D341Med (cell line): Measurements from ENCODE around the gene MOV10.

Experiments used
- DNase-seq: peaks from one replicate; pipeline ENCODE4 v3.0.0; 2012; ENCODE audit warnings: low spot score

Gene MOV10

GRCh38 chr1:112674986-112675727 is 698 bp downstream of the MOV10 start:
- peak; percentile 76 for DNase-seq

GRCh38 chr1:112675728-112676381 is 1.4 kb downstream of the MOV10 start:
- DNase-seq, result no peak

GRCh38 chr1:112676543-112676942 is 2.1 kb downstream of the MOV10 start:
- DNase-seq, result no peak

- no peak for DNase-seq
These were observed 3.0 kb downstream of the MOV10 start for GRCh38 chr1:112677501-112677900.

GRCh38 chr1:112678605-112679004 is 4.1 kb downstream of the MOV10 start:
- no peak for DNase-seq

GRCh38 chr1:112685913-112686312 is 11.5 kb downstream of the MOV10 start:
- DNase-seq, result no peak

- DNase-seq, result no peak
These were observed 12.0 kb downstream of the MOV10 start for GRCh38 chr1:112686417-112686816.

- no peak for DNase-seq
These were observed 12.4 kb downstream of the MOV10 start for GRCh38 chr1:112686835-112687234.

- no peak for DNase-seq
These were observed 12.9 kb downstream of the MOV10 start for GRCh38 chr1:112687361-112687760.

GRCh38 chr1:112687785-112688496 is 13.5 kb downstream of the MOV10 start:
- DNase-seq, result no peak

- no peak for DNase-seq
These were observed 14.3 kb downstream of the MOV10 start for GRCh38 chr1:112688781-112689193.

GRCh38 chr1:112689196-112689841 is 14.9 kb downstream of the MOV10 start:
- no peak for DNase-seq

GRCh38 chr1:112689842-112690237 is 15.4 kb downstream of the MOV10 start:
- no peak for DNase-seq

GRCh38 chr1:112692681-112693080 is 18.2 kb downstream of the MOV10 start:
- no peak for DNase-seq

GRCh38 chr1:112693821-112694220 is 19.4 kb downstream of the MOV10 start:
- no peak for DNase-seq

GRCh38 chr1:112694363-112694929 is 20.0 kb downstream of the MOV10 start:
- no peak for DNase-seq

GRCh38 chr1:112695276-112695675 is 20.8 kb downstream of the MOV10 start:
- DNase-seq, result no peak

GRCh38 chr1:112696578-112697314 is 22.3 kb downstream of the MOV10 start:
- DNase-seq, result no peak

- DNase-seq, result no peak
These were observed 23.3 kb downstream of the MOV10 start for GRCh38 chr1:112697781-112698201.

GRCh38 chr1:112698366-112699310 is 24.2 kb downstream of the MOV10 start:
- DNase-seq, result no peak
